H1 (cell line): Measurements from ENCODE around the gene BEX3. TPM values are rescaled to one million over a fixed set of nuclear protein-coding genes. Genes with fewer than 3 reads are reported as not detected.

Source experiments
- CTCF ChIA-PET: fragments of 300-600 bp; sonication (Branson Sonifier 250); formaldehyde crosslinking; loops from one replicate; lab custom pipeline; 2021; ENCODE audit not compliant: partially characterized antibody; lab: Charles Lee
- POLR2A ChIA-PET: fragments of 300-600 bp; sonication (Branson Sonifier 250); formaldehyde crosslinking; loops from one replicate; lab custom pipeline; 2021; ENCODE audit warnings: inconsistent platforms; ENCODE audit not compliant: partially characterized antibody; lab: Charles Lee
- DNase-seq, 2 experiments: peaks; one replicate each; pipeline versions ENCODE4 v3.0.0 to v3.0.0-alpha.2; 2010 to 2022; ENCODE audit warnings: low spot score in 2 of 2, low read depth in 1 of 2, mixed read lengths in 1 of 2
- FAIRE-seq: peaks from 2 replicates; lab custom pipeline; 2011; peaks lifted over from hg19 to GRCh38; lab: Jason Lieb, UNC
- H2AFZ ChIP-seq: 2 replicates; pipeline ENCODE4 v1.8.1; 2012; ENCODE audit warnings: low read length, inconsistent platforms
- H2AK5ac ChIP-seq: 2 replicates; pipeline ENCODE4 v1.6.1; 2013; ENCODE audit warnings: low read depth, low read length
- H2BK120ac ChIP-seq: replicated peaks from 2 replicates; pipeline ENCODE3; 2013; ENCODE audit warnings: low read depth, low read length, inconsistent platforms
- H2BK12ac ChIP-seq: 2 replicates; pipeline ENCODE4 v1.6.1; 2013; ENCODE audit warnings: low read depth, low read length
- H2BK15ac ChIP-seq: 2 replicates; pipeline ENCODE4 v1.6.1; 2013; ENCODE audit warnings: low read length
- H2BK20ac ChIP-seq: 2 replicates; pipeline ENCODE4 v1.6.1; 2013; ENCODE audit warnings: low read length
- H2BK5ac ChIP-seq: 2 replicates; pipeline ENCODE4 v1.6.1; 2013; ENCODE audit warnings: low read depth, low read length
- H3K14ac ChIP-seq: 2 replicates; pipeline ENCODE4 v1.6.1; 2013; ENCODE audit warnings: inconsistent platforms; ENCODE audit not compliant: insufficient read length
- H3K18ac ChIP-seq: 2 replicates; pipeline ENCODE4 v1.6.1; 2013; ENCODE audit warnings: low read length; ENCODE audit errors: extremely low read depth
- H3K23ac ChIP-seq: 2 replicates; pipeline ENCODE4 v1.6.1; 2013; ENCODE audit warnings: inconsistent platforms; ENCODE audit not compliant: insufficient read length
- H3K23me2 ChIP-seq: 2 replicates; pipeline ENCODE4 v1.6.1; 2013; ENCODE audit warnings: low read depth, low read length
- H3K27ac ChIP-seq: 2 replicates; pipeline ENCODE4 v1.6.1; 2011; ENCODE audit warnings: low read depth, low read length, inconsistent platforms
- H3K27me3 ChIP-seq, 4 experiments: replicated peaks in 1 of 4; 1 replicate in 1 of 4; 2 replicates in 3 of 4; pipeline versions ENCODE4 v1.6.1 to v1.8.1; 2011 to 2013; ENCODE audit warnings: low read length in 3 of 4, mild to moderate bottlenecking in 3 of 4, inconsistent platforms in 2 of 4, mixed read lengths in 2 of 4, moderate library complexity in 1 of 4; ENCODE audit not compliant: control insufficient read depth in 3 of 4, insufficient read depth in 3 of 4; ENCODE audit errors: extremely low read depth in 1 of 4
- H3K36me3 ChIP-seq, 4 experiments: 2 replicates each; pipeline versions ENCODE4 v1.6.1 to v1.8.1; 2011 to 2013; ENCODE audit warnings: mild to moderate bottlenecking in 4 of 4, low read length in 3 of 4, moderate library complexity in 2 of 4, control low read depth in 1 of 4, inconsistent platforms in 1 of 4; ENCODE audit not compliant: insufficient read depth in 4 of 4, control insufficient read depth in 2 of 4
- H3K4ac ChIP-seq: replicated peaks from 2 replicates; pipeline ENCODE3; 2013; ENCODE audit warnings: low read length, low read depth, mixed read lengths, inconsistent platforms; ENCODE audit not compliant: insufficient read length
- H3K4me1 ChIP-seq, 4 experiments: replicated peaks in 1 of 4; 1 replicate in 1 of 4; 2 replicates in 3 of 4; pipeline versions ENCODE4 v1.6.1 to v1.8.1; 2011 to 2013; ENCODE audit warnings: low read length in 3 of 4, inconsistent platforms in 2 of 4, mixed read lengths in 1 of 4; ENCODE audit not compliant: insufficient read depth in 4 of 4, control insufficient read depth in 3 of 4
- H3K4me2 ChIP-seq, 2 experiments: 2 replicates each; pipeline versions ENCODE4 v1.6.1 to v1.8.1; 2011 to 2013; ENCODE audit warnings: low read depth in 2 of 2, low read length in 2 of 2, control low read depth in 1 of 2, inconsistent platforms in 1 of 2, mild to moderate bottlenecking in 1 of 2; ENCODE audit not compliant: insufficient read depth in 1 of 2
- H3K4me3 ChIP-seq, 4 experiments: fragments of 200-600, 300-600 bp in 1 of 4; sonication (generic), shearing (Covaris generic), sonication (Bioruptor Twin) in 1 of 4; 2 replicates each; pipeline versions ENCODE4 v1.5.1 to v1.8.1; 2011 to 2016; ENCODE audit warnings: low read length in 4 of 4, low read depth in 3 of 4, control low read depth in 2 of 4, inconsistent platforms in 2 of 4, mild to moderate bottlenecking in 2 of 4, mixed read lengths in 1 of 4, moderate library complexity in 1 of 4; ENCODE audit not compliant: insufficient read depth in 2 of 4; ENCODE audit errors: extremely low read depth in 1 of 4
- H3K56ac ChIP-seq: replicated peaks from 2 replicates; pipeline ENCODE3; 2013; ENCODE audit warnings: low read depth, mild to moderate bottlenecking, mixed read lengths, low read length, inconsistent platforms; ENCODE audit not compliant: insufficient read length
- H3K79me1 ChIP-seq: 2 replicates; pipeline ENCODE4 v1.6.1; 2013; ENCODE audit warnings: low read depth, low read length, control low read depth
- H3K79me2 ChIP-seq, 2 experiments: 2 replicates each; pipeline versions ENCODE4 v1.6.1 to v1.8.1; 2012 to 2013; ENCODE audit warnings: low read length in 2 of 2, mild to moderate bottlenecking in 2 of 2, inconsistent platforms in 1 of 2; ENCODE audit not compliant: insufficient read depth in 2 of 2, control insufficient read depth in 1 of 2
- H3K9ac ChIP-seq, 4 experiments: replicated peaks in 1 of 4; 1 replicate in 1 of 4; 2 replicates in 3 of 4; pipeline versions ENCODE4 v1.6.1 to v1.8.1; 2011 to 2013; ENCODE audit warnings: low read depth in 3 of 4, low read length in 3 of 4, control low read depth in 2 of 4, mild to moderate bottlenecking in 2 of 4, moderate library complexity in 2 of 4, inconsistent platforms in 1 of 4; ENCODE audit errors: extremely low read depth in 1 of 4
- H3K9me3 ChIP-seq, 2 experiments: 2 replicates each; pipeline versions ENCODE4 v1.6.1 to v1.8.1; 2012 to 2013; ENCODE audit warnings: mild to moderate bottlenecking in 2 of 2, moderate library complexity in 2 of 2, control low read depth in 1 of 2, inconsistent platforms in 1 of 2, low read depth in 1 of 2, low read length in 1 of 2, mixed read lengths in 1 of 2; ENCODE audit not compliant: insufficient read depth in 2 of 2
- H4K20me1 ChIP-seq, 2 experiments: replicated peaks in 1 of 2; 2 replicates each; pipeline versions ENCODE3 to v1.8.1; 2011 to 2013; ENCODE audit warnings: inconsistent platforms in 2 of 2, low read length in 2 of 2, mild to moderate bottlenecking in 1 of 2; ENCODE audit not compliant: insufficient read depth in 2 of 2, control insufficient read depth in 1 of 2
- H4K5ac ChIP-seq: 2 replicates; pipeline ENCODE4 v1.6.1; 2013; ENCODE audit warnings: low read length, low read depth, mixed read lengths, inconsistent platforms; ENCODE audit not compliant: insufficient read length
- H4K8ac ChIP-seq: 2 replicates; pipeline ENCODE4 v1.8.0; 2013; ENCODE audit warnings: mild to moderate bottlenecking, moderate library complexity, low read length, inconsistent platforms; ENCODE audit not compliant: insufficient read depth; ENCODE audit errors: extremely low read depth
- H4K91ac ChIP-seq: replicated peaks from 2 replicates; pipeline ENCODE3; 2013; ENCODE audit warnings: low read length, mixed read lengths, inconsistent platforms; ENCODE audit not compliant: insufficient read length
- BACH1 ChIP-seq: IDR thresholded peaks from 2 replicates; pipeline ENCODE4 v1.6.1; 2012; ENCODE audit warnings: low read length, improper control_type of control experiment
- CEBPB ChIP-seq: IDR thresholded peaks from 2 replicates; pipeline ENCODE4 v1.6.1; 2012; ENCODE audit warnings: low read depth, low read length
- EP300 ChIP-seq, 2 experiments: IDR thresholded peaks; 1 replicate in 1 of 2; 2 replicates in 1 of 2; pipeline ENCODE4 v1.6.1; 2011 to 2012; ENCODE audit warnings: low read depth in 2 of 2, low read length in 2 of 2, mild to moderate bottlenecking in 2 of 2, borderline replicate concordance in 1 of 2, inconsistent platforms in 1 of 2, moderate library complexity in 1 of 2
- JUN ChIP-seq: IDR thresholded peaks from 2 replicates; pipeline ENCODE4 v1.6.1; 2011; ENCODE audit warnings: low read depth, mild to moderate bottlenecking, improper control_type of control experiment, low read length
- MAFK ChIP-seq: IDR thresholded peaks from 2 replicates; pipeline ENCODE4 v1.6.1; 2012; ENCODE audit warnings: low read depth, mild to moderate bottlenecking, improper control_type of control experiment, low read length
- RBBP5 ChIP-seq: IDR thresholded peaks from 2 replicates; pipeline ENCODE4 v1.7.1; 2012; ENCODE audit warnings: low read depth, mild to moderate bottlenecking, inconsistent platforms, low read length, moderate library complexity, borderline replicate concordance
- SP2 ChIP-seq: IDR thresholded peaks from 2 replicates; pipeline ENCODE4 v1.6.1; 2012; ENCODE audit warnings: mild to moderate bottlenecking, low read length, inconsistent platforms
- SP4 ChIP-seq: IDR thresholded peaks from 2 replicates; pipeline ENCODE4 v1.6.1; 2012; ENCODE audit warnings: low read length, inconsistent platforms
- TEAD4 ChIP-seq: IDR thresholded peaks from 2 replicates; pipeline ENCODE4 v1.6.1; 2012; ENCODE audit warnings: low read depth, low read length, inconsistent platforms, mixed read lengths
- WGBS, 2 experiments: shearing (Covaris generic) in 1 of 2; methylation state at CpG; one replicate each; pipeline versions ENCODE4 v1.1.6 to v1.1.7; 2013 to 2015; ENCODE audit warnings: low lambda C conversion rate in 2 of 2, mixed read lengths in 2 of 2, inconsistent platforms in 1 of 2, low coverage in 1 of 2, missing lambda C conversion rate in 1 of 2; ENCODE audit not compliant: insufficient replicate concordance in 2 of 2, insufficient coverage in 1 of 2, insufficient read length in 1 of 2; ENCODE audit errors: extremely low coverage in 1 of 2, missing lambda C conversion rate in 1 of 2; 5-methylcytosine and 5-hydroxymethylcytosine counted together
- polyA plus RNA-seq, 7 experiments: library from polyadenylated mRNA; depleted of rRNA in 3 of 7; stranded (reverse) in 5 of 7; unstranded in 2 of 7; fragments of >200 nt in 5 of 7; fragments of 200-250 nt in 2 of 7; gene quantifications; 1 replicate in 5 of 7; 2 replicates in 1 of 7; 4 replicates in 1 of 7; pipeline versions ENCODE4 v1.2.1 to v1.2.3, GENCODE V29; 2011 to 2013; ENCODE audit warnings: missing spikeins in 2 of 7, mixed read lengths in 2 of 7
- total RNA-seq: library from RNA; stranded (reverse); fragmentation: NEBNext Ultra II Directional; extraction: Animal tissue kit (Norgen Biotek cat#: 25700); gene quantifications from 2 replicates; pipeline ENCODE4 v1.2.1, GENCODE V29; 2021
- TF ChIP-seq, protein P1 (sequence below), 3 experiments: IDR thresholded peaks; 1 replicate in 2 of 3; 2 replicates in 1 of 3; pipeline versions ENCODE4 v1.5.1 to v1.6.1; 2011; ENCODE audit warnings: low read length in 3 of 3, mild to moderate bottlenecking in 3 of 3, inconsistent platforms in 2 of 3, low read depth in 1 of 3, moderate library complexity in 1 of 3; ENCODE audit not compliant: insufficient read depth in 1 of 3; ENCODE audit errors: control extremely low read depth in 1 of 3

Gene BEX3
- total and polyA plus RNA-seq, 2 of the 8 experiments (the other 6 are each of a cell fraction or from before 2014, with no cell fraction given): 330 to 366 TPM

DNA sequence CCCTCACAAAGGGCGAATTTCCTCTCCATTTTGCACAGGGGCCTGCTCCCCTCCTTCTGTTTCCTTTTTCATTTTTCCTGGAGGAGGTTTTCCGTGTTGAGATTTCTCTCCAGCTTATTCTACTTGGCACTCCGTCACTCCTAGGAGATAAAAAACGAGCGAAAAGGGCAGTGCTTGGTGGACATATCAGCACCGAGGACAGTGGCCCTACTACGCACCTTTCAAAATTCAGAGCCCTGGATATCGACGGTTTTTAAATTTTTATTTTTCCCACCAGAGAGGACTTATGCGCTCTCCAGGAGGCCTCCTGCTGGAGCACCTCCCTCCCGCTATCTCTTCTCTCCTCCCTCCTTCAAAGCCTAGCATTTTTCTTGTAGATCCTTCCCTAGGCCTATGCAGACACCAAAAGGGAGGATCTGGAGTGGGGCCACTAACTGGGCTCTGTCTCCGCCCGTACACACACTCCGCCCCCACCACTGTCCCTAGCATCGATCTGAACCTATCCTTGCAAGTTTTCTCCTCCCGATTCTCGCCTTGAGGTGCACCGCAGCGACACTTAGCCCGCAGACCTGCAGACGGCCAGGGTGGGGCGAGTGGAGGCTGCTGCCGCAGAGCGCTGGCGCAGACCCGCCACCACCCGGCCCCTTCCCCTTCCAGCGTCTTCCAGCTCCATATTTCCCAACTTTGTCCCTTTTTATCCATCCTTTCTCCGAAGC, 28.5 kb upstream of the BEX3 start:
- Histone ChIP-seq H3K23ac (no peak overlapping the region), H2BK15ac (no peak overlapping the region), H3K4me3 (peak overlapping the region in 2 of 4 experiments; percentile 17 to 51; a peak in 3 of 8 replicates), H2BK120ac (no peak overlapping the region), H3K36me3 (no peaks in the 10 kb centered on the region), H4K20me1 (no peaks in the 10 kb centered on the region), H3K79me1 (no peaks in the 10 kb centered on the region), H3K27ac (no peak overlapping the region), H2AK5ac (no peak overlapping the region), H3K56ac (no peak overlapping the region), H3K9ac (no peak overlapping the region; a peak in 1 of 7 replicates), H2BK5ac (no peak overlapping the region), H3K4me2 (peak overlapping the region; percentile 70 to 83), H2BK20ac (no peak overlapping the region), H4K91ac (no peak overlapping the region), H3K14ac (no peak overlapping the region), H4K8ac (no peak overlapping the region), H4K5ac (no peak overlapping the region), H3K23me2 (peaks cover 6% of the 10 kb centered on the region; the same call in 1 of the 2 replicates), H3K4ac (no peak overlapping the region), H3K18ac (no peak overlapping the region), H2AFZ (no peak overlapping the region; the same call in 1 of the 2 replicates), H2BK12ac (no peak overlapping the region), H3K79me2 (no peaks in the 10 kb centered on the region), H3K27me3 (no peaks in the 10 kb centered on the region), H3K4me1 (no peaks in the 10 kb centered on the region; a peak in 3 of 7 replicates), H3K9me3 (no peaks in the 10 kb centered on the region)
- no peak for FAIRE-seq
- DNase-seq: no peak
- 23% methylated on average over 18 of the region's 29 CpGs; no CpG with 5 or more reads in 1 of the 2 experiments for WGBS, 2 experiments
- ChIA-PET CTCF (interaction anchor here (1.3 kb wide), 1 partner anchor 116 kb away, joined by 5 read pairs; no protein-coding TSS in a partner anchor), POLR2A (interaction anchor here (0.8 to 3.6 kb wide), 5 partner anchors 9 to 155 kb away, joined by 3 to 12 read pairs (median 3); partner anchors contain the start of genes BEX3 and TCEAL9)
- TF ChIP-seq MAFK (no peak), BACH1 (no peak), SP4 (no peak), SP2 (no peak), CEBPB (no peak), RBBP5 (no peak), TEAD4 (no peak), JUN (no peak), EP300 (IDR thresholded peaks at IDR 0.05; ENCODE audit: borderline replicate concordance in 1 of 2, low read depth in 2 of 2, low read length in 2 of 2) (no peak)
- TF ChIP-seq, protein P1, sequence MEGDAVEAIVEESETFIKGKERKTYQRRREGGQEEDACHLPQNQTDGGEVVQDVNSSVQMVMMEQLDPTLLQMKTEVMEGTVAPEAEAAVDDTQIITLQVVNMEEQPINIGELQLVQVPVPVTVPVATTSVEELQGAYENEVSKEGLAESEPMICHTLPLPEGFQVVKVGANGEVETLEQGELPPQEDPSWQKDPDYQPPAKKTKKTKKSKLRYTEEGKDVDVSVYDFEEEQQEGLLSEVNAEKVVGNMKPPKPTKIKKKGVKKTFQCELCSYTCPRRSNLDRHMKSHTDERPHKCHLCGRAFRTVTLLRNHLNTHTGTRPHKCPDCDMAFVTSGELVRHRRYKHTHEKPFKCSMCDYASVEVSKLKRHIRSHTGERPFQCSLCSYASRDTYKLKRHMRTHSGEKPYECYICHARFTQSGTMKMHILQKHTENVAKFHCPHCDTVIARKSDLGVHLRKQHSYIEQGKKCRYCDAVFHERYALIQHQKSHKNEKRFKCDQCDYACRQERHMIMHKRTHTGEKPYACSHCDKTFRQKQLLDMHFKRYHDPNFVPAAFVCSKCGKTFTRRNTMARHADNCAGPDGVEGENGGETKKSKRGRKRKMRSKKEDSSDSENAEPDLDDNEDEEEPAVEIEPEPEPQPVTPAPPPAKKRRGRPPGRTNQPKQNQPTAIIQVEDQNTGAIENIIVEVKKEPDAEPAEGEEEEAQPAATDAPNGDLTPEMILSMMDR (IDR thresholded peaks at IDR 0.05; ENCODE audit: control extremely low read depth in 1 of 3, insufficient read depth in 1 of 3, low read depth in 1 of 3, low read length in 3 of 3): 0 out of 4 replicates have a peak, but pooled peaks of 1 of the 3 experiments have one; percentile 7
